ENCODE data around the gene RGS4. TPM values are rescaled to one million over a fixed set of nuclear protein-coding genes. Genes with fewer than 3 reads are reported as not detected.

The RGS4 gene
- total and polyA plus RNA-seq, 2 experiments from 2014 or later: 0.32 to 0.38 TPM

GRCh38 chr1:163063610-163064009, 5.6 kb upstream of the RGS4 start (continued):
- TF ChIP-seq, protein P1, sequence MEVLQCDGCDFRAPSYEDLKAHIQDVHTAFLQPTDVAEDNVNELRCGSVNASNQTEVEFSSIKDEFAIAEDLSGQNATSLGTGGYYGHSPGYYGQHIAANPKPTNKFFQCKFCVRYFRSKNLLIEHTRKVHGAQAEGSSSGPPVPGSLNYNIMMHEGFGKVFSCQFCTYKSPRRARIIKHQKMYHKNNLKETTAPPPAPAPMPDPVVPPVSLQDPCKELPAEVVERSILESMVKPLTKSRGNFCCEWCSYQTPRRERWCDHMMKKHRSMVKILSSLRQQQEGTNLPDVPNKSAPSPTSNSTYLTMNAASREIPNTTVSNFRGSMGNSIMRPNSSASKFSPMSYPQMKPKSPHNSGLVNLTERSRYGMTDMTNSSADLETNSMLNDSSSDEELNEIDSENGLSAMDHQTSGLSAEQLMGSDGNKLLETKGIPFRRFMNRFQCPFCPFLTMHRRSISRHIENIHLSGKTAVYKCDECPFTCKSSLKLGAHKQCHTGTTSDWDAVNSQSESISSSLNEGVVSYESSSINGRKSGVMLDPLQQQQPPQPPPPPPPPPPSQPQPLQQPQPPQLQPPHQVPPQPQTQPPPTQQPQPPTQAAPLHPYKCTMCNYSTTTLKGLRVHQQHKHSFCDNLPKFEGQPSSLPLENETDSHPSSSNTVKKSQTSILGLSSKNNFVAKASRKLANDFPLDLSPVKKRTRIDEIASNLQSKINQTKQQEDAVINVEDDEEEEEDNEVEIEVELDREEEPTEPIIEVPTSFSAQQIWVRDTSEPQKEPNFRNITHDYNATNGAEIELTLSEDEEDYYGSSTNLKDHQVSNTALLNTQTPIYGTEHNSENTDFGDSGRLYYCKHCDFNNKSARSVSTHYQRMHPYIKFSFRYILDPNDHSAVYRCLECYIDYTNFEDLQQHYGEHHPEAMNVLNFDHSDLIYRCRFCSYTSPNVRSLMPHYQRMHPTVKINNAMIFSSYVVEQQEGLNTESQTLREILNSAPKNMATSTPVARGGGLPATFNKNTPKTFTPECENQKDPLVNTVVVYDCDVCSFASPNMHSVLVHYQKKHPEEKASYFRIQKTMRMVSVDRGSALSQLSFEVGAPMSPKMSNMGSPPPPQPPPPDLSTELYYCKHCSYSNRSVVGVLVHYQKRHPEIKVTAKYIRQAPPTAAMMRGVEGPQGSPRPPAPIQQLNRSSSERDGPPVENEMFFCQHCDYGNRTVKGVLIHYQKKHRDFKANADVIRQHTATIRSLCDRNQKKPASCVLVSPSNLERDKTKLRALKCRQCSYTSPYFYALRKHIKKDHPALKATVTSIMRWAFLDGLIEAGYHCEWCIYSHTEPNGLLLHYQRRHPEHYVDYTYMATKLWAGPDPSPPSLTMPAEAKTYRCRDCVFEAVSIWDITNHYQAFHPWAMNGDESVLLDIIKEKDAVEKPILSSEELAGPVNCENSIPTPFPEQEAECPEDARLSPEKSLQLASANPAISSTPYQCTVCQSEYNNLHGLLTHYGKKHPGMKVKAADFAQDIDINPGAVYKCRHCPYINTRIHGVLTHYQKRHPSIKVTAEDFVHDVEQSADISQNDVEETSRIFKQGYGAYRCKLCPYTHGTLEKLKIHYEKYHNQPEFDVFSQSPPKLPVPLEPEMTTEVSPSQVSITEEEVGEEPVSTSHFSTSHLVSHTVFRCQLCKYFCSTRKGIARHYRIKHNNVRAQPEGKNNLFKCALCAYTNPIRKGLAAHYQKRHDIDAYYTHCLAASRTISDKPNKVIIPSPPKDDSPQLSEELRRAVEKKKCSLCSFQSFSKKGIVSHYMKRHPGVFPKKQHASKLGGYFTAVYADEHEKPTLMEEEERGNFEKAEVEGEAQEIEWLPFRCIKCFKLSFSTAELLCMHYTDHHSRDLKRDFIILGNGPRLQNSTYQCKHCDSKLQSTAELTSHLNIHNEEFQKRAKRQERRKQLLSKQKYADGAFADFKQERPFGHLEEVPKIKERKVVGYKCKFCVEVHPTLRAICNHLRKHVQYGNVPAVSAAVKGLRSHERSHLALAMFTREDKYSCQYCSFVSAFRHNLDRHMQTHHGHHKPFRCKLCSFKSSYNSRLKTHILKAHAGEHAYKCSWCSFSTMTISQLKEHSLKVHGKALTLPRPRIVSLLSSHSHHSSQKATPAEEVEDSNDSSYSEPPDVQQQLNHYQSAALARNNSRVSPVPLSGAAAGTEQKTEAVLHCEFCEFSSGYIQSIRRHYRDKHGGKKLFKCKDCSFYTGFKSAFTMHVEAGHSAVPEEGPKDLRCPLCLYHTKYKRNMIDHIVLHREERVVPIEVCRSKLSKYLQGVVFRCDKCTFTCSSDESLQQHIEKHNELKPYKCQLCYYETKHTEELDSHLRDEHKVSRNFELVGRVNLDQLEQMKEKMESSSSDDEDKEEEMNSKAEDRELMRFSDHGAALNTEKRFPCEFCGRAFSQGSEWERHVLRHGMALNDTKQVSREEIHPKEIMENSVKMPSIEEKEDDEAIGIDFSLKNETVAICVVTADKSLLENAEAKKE (CRISPR knock-in tag; IDR thresholded peaks at IDR 0.05): no peak
- TF ChIP-seq POLR2AphosphoS5 (IDR thresholded peaks at IDR 0.05; ENCODE audit: low read depth): no peak
- TF ChIP-seq CREB1 (CRISPR knock-in tag; IDR thresholded peaks at IDR 0.05; ENCODE audit: low read depth): no peak
- TF ChIP-seq EZH2 (IDR thresholded peaks at IDR 0.05; ENCODE audit: low read depth, unreplicated experiment): no peak

- no peaks in the 10 kb centered on the region for H3K9me3 Mint-ChIP-seq
- no peaks in the 10 kb centered on the region for H3K9me2 ChIP-seq (ENCODE audit: insufficient read depth)
- H4K20me1 ChIP-seq (replicated peaks; ENCODE audit: insufficient read depth): no peaks in the 10 kb centered on the region
- TF ChIP-seq, protein P2, sequence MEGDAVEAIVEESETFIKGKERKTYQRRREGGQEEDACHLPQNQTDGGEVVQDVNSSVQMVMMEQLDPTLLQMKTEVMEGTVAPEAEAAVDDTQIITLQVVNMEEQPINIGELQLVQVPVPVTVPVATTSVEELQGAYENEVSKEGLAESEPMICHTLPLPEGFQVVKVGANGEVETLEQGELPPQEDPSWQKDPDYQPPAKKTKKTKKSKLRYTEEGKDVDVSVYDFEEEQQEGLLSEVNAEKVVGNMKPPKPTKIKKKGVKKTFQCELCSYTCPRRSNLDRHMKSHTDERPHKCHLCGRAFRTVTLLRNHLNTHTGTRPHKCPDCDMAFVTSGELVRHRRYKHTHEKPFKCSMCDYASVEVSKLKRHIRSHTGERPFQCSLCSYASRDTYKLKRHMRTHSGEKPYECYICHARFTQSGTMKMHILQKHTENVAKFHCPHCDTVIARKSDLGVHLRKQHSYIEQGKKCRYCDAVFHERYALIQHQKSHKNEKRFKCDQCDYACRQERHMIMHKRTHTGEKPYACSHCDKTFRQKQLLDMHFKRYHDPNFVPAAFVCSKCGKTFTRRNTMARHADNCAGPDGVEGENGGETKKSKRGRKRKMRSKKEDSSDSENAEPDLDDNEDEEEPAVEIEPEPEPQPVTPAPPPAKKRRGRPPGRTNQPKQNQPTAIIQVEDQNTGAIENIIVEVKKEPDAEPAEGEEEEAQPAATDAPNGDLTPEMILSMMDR (conservative IDR thresholded peaks at IDR 0.05; ENCODE audit: low read depth in 2 of 2): no peak
- TF ChIP-seq STAT1 (IDR thresholded peaks at IDR 0.05; ENCODE audit: unreplicated experiment): no peak
- TF ChIP-seq, protein P1 (CRISPR knock-in tag; IDR thresholded peaks at IDR 0.05): no peak
- no peaks in the 10 kb centered on the region for H3K27me3 ChIP-seq (ENCODE audit: insufficient read depth)
- no peak overlapping the region for H3K4me3 ChIP-seq
- H3K4me1 ChIP-seq (ENCODE audit: insufficient read depth): peaks cover 26% of the 10 kb centered on the region; the same call in 1 of the 2 replicates
- H3K36me3 Mint-ChIP-seq (ENCODE audit: low read depth): no peaks in the 10 kb centered on the region
- no peak overlapping the region for H3K4me3 Mint-ChIP-seq
- DNase-seq (ENCODE audit: low spot score) (no peak), ATAC-seq (no peak)
- H2AFZ ChIP-seq: no peak overlapping the region
- no peak overlapping the region for H3K4me2 ChIP-seq
- peaks cover 28% of the 10 kb centered on the region for H3K4me1 Mint-ChIP-seq
- H3F3A ChIP-seq (replicated peaks; ENCODE audit: low read depth): no peaks in the 10 kb centered on the region
- H3K27me3 Mint-ChIP-seq (ENCODE audit: insufficient read depth, low read depth, poor library complexity): peaks cover 2% of the 10 kb centered on the region
- H3K79me2 ChIP-seq (replicated peaks; ENCODE audit: insufficient read depth): no peaks in the 10 kb centered on the region
- H3K36me3 ChIP-seq (ENCODE audit: insufficient read depth): no peaks in the 10 kb centered on the region
- no peak overlapping the region for H3K27ac Mint-ChIP-seq
- H3K27ac ChIP-seq (ENCODE audit: low read depth): no peak overlapping the region
These were observed 3.0 kb upstream of the RGS4 start for GRCh38 chr1:163066168-163066567.

All from GM23338 (cell line).